ENCODE results near the gene LDLRAD3. TPM values are rescaled to one million over a fixed set of nuclear protein-coding genes. Genes with fewer than 3 reads are reported as not detected.
A peak's percentile ranks its signal among the peaks of the same experiment; 100 is the strongest.

LDLRAD3 gene
- total RNA-seq, 1 experiment from 2014 or later, result 55.7 TPM

DNA sequence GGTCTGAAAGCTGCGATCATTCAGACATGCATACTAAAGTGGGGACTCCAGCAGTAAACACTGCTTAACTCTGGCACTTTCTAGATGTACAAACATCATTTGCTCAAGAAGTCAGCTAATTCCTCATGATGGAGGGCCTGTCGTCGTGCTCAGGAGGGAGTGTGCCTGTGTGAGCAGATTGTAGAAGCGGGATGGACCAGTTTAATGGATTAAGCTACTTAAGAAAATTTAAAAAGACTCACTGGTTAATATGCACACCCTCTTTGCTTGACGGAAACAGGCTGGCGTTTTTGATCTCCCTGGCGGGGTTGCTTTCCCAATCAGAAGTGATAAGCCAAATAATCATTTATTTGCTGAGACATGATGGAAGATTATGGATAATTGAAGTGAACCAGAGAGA is 79.0 kb downstream of the LDLRAD3 start:
- TF ChIP-seq, protein P1, sequence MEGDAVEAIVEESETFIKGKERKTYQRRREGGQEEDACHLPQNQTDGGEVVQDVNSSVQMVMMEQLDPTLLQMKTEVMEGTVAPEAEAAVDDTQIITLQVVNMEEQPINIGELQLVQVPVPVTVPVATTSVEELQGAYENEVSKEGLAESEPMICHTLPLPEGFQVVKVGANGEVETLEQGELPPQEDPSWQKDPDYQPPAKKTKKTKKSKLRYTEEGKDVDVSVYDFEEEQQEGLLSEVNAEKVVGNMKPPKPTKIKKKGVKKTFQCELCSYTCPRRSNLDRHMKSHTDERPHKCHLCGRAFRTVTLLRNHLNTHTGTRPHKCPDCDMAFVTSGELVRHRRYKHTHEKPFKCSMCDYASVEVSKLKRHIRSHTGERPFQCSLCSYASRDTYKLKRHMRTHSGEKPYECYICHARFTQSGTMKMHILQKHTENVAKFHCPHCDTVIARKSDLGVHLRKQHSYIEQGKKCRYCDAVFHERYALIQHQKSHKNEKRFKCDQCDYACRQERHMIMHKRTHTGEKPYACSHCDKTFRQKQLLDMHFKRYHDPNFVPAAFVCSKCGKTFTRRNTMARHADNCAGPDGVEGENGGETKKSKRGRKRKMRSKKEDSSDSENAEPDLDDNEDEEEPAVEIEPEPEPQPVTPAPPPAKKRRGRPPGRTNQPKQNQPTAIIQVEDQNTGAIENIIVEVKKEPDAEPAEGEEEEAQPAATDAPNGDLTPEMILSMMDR (IDR thresholded peaks at IDR 0.05; ENCODE audit: unreplicated experiment), result no peak
- peaks cover 45% of the 10 kb centered on the region for H3K4me1 Mint-ChIP-seq (ENCODE audit: insufficient read depth, unreplicated experiment)
- H3K27me3 Mint-ChIP-seq (ENCODE audit: insufficient read depth, unreplicated experiment), result no peaks in the 10 kb centered on the region
- H3K27ac Mint-ChIP-seq (ENCODE audit: low read depth, unreplicated experiment), result peak overlapping the region; percentile 16
- ChIA-PET POLR2A (interaction anchor here (1.2 kb wide), 1 partner anchor 70 kb away, joined by 3 read pairs; no protein-coding TSS in a partner anchor), CTCF (interaction anchor here (0.6 to 5.0 kb wide), 6 partner anchors 19 to 553 kb away, joined by 3 to 27 read pairs (median 4); no protein-coding TSS in a partner anchor)
- DNase-seq (ENCODE audit: unreplicated experiment), result no peak
- BruUV-seq (replicated peaks), result no TSS peak
- H3K4me3 Mint-ChIP-seq (ENCODE audit: unreplicated experiment), result no peak overlapping the region
- H3K36me3 Mint-ChIP-seq (ENCODE audit: insufficient read depth, unreplicated experiment), result peaks cover 27% of the 10 kb centered on the region
- intact Hi-C loops (cut with micrococcal nuclease), result no loop called here
- no peaks in the 10 kb centered on the region for H3K9me3 Mint-ChIP-seq (ENCODE audit: unreplicated experiment)

DNA sequence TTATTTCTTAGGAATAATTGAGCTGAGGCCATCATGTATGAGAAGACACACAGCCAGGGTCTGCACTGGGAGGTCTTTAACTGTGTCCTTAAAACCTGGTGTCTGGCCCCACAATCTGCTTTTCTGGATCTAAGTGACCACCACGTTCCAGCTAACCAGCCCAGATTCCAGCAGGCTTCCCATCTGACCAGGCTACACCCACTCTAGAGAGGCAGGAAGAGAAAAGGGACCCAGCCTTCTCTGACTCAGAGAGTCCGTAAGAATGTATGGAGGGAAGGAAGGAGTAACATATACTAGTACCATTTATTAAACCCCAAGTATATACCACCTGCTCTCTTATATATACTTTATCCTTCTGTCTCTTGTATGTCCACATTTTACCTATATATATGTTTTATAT is 80.1 kb downstream of the LDLRAD3 start:
- TF ChIP-seq, protein P1 (IDR thresholded peaks at IDR 0.05; ENCODE audit: unreplicated experiment), result no peak
- Mint-ChIP-seq H3K9me3 (ENCODE audit: unreplicated experiment) (no peaks in the 10 kb centered on the region), H3K27ac (ENCODE audit: low read depth, unreplicated experiment) (no peak overlapping the region), H3K4me1 (ENCODE audit: insufficient read depth, unreplicated experiment) (peaks cover 39% of the 10 kb centered on the region), H3K4me3 (ENCODE audit: unreplicated experiment) (no peak overlapping the region), H3K27me3 (ENCODE audit: insufficient read depth, unreplicated experiment) (no peaks in the 10 kb centered on the region), H3K36me3 (ENCODE audit: insufficient read depth, unreplicated experiment) (peaks cover 24% of the 10 kb centered on the region)
- CTCF ChIA-PET, result interaction anchor here (0.6 to 5.0 kb wide), 5 partner anchors 10 to 408 kb away, joined by 3 to 27 read pairs (median 3); no protein-coding TSS in a partner anchor
- no TSS peak for BruUV-seq (replicated peaks)
- POLR2A ChIA-PET, result interaction anchor here (0.7 to 1.3 kb wide), 4 partner anchors 14 to 323 kb away, joined by 3 to 4 read pairs (median 3); no protein-coding TSS in a partner anchor
- intact Hi-C loops (cut with micrococcal nuclease), result no loop called here
- DNase-seq (ENCODE audit: unreplicated experiment), result peak; percentile 24

DNA sequence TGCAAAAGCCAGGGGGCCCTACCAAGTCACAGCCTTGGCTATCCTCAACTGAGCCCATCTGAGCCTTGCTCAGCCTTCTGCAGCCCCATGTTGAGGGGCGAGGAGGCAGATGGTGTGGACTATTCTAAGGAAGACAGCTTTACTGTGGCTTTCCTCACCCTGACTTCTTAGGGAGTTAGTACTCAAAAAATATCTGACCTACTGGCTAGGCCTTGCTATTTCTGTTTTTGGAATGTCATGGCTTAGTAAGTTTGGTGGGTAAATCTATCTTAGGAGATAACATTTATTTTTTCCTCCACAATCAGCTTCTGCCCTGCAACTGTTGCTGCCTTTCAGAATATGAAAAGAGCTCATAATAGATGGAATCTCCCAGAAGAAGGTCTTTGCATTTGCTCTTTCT is 80.9 kb downstream of the LDLRAD3 start:
- Mint-ChIP-seq H3K4me1 (ENCODE audit: insufficient read depth, unreplicated experiment) (peaks cover 31% of the 10 kb centered on the region), H3K36me3 (ENCODE audit: insufficient read depth, unreplicated experiment) (peaks cover 29% of the 10 kb centered on the region), H3K27me3 (ENCODE audit: insufficient read depth, unreplicated experiment) (no peaks in the 10 kb centered on the region), H3K9me3 (ENCODE audit: unreplicated experiment) (no peaks in the 10 kb centered on the region), H3K27ac (ENCODE audit: low read depth, unreplicated experiment) (peak overlapping the region; percentile 23), H3K4me3 (ENCODE audit: unreplicated experiment) (no peak overlapping the region)
- POLR2A ChIA-PET, result interaction anchor here (1.0 to 1.3 kb wide), 2 partner anchors 14 to 17 kb away, joined by 3 to 4 read pairs; no protein-coding TSS in a partner anchor
- CTCF ChIA-PET, result interaction anchor here (0.6 to 5.0 kb wide), 3 partner anchors 11 to 17 kb away, joined by 3 to 27 read pairs (median 3); no protein-coding TSS in a partner anchor
- intact Hi-C loops (cut with micrococcal nuclease), result no loop called here
- DNase-seq (ENCODE audit: unreplicated experiment), result no peak
- TF ChIP-seq, protein P1 (IDR thresholded peaks at IDR 0.05; ENCODE audit: unreplicated experiment), result no peak
- no TSS peak for BruUV-seq (replicated peaks)

DNA sequence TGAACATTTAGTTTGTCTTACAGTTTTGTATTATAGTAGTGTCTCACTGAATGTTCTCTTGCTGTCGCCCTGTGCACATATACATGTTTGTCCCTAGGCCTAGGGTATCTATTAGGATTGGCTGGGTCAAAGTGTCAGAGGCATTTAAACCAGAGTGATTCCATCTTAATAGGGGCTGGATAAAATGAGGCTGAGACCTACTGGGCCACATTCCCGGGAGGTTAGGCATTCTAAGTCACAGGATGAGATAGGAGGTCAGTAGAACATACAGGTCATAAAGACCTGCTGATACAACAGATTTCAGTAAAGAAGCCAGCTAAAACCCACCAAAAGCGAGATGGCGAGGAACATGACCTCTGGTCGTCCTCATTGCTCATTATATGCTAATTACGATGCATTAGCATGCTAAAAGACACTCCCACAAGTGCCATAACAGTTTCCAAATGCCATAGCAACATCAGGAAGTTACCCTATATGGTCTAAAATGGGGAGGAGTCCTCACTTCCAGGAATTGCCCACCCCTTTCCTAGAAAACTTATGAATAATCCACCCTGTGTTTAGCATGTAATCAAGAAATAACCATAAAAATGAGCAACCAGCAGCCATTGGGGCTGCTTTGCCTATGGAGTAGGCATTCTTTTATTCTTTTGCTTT is 82.6 kb downstream of the LDLRAD3 start:
- peaks cover 26% of the 10 kb centered on the region for H3K4me1 Mint-ChIP-seq (ENCODE audit: insufficient read depth, unreplicated experiment)
- H3K4me3 Mint-ChIP-seq (ENCODE audit: unreplicated experiment), result no peak overlapping the region
- intact Hi-C loops (cut with micrococcal nuclease), result no loop called here
- BruUV-seq (replicated peaks), result no TSS peak
- peaks cover 24% of the 10 kb centered on the region for H3K36me3 Mint-ChIP-seq (ENCODE audit: insufficient read depth, unreplicated experiment)
- no peaks in the 10 kb centered on the region for H3K27me3 Mint-ChIP-seq (ENCODE audit: insufficient read depth, unreplicated experiment)
- DNase-seq (ENCODE audit: unreplicated experiment), result no peak
- ChIA-PET POLR2A (no interaction called here), CTCF (interaction anchor here (0.7 kb wide), 1 partner anchor 446 kb away, joined by 3 read pairs; no protein-coding TSS in a partner anchor)
- H3K9me3 Mint-ChIP-seq (ENCODE audit: unreplicated experiment), result no peaks in the 10 kb centered on the region
- H3K27ac Mint-ChIP-seq (ENCODE audit: low read depth, unreplicated experiment), result no peak overlapping the region
- TF ChIP-seq, protein P1 (IDR thresholded peaks at IDR 0.05; ENCODE audit: unreplicated experiment), result no peak
